OCI-LY1 (cell line): ENCODE measurements around the gene ADGRL2.

Experiments used
- EZH2 ChIP-seq: fragments of 200-600 bp; sonication (generic), shearing (Covaris generic); IDR thresholded peaks from 2 replicates; pipeline ENCODE4 v1.8.0; 2017; ENCODE audit warnings: borderline replicate concordance, mixed run types, mild to moderate bottlenecking, antibody characterized with exemption, low read length, moderate library complexity, mixed read lengths
- TF ChIP-seq, protein P1 (sequence below): fragments of 200-600 bp; sonication (generic), shearing (Covaris generic); IDR thresholded peaks from 2 replicates; pipeline ENCODE4 v1.5.1; 2017; ENCODE audit warnings: mild to moderate bottlenecking, antibody characterized with exemption, low read length, moderate library complexity, mixed read lengths

- TF ChIP-seq, protein P1, sequence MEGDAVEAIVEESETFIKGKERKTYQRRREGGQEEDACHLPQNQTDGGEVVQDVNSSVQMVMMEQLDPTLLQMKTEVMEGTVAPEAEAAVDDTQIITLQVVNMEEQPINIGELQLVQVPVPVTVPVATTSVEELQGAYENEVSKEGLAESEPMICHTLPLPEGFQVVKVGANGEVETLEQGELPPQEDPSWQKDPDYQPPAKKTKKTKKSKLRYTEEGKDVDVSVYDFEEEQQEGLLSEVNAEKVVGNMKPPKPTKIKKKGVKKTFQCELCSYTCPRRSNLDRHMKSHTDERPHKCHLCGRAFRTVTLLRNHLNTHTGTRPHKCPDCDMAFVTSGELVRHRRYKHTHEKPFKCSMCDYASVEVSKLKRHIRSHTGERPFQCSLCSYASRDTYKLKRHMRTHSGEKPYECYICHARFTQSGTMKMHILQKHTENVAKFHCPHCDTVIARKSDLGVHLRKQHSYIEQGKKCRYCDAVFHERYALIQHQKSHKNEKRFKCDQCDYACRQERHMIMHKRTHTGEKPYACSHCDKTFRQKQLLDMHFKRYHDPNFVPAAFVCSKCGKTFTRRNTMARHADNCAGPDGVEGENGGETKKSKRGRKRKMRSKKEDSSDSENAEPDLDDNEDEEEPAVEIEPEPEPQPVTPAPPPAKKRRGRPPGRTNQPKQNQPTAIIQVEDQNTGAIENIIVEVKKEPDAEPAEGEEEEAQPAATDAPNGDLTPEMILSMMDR, result no peak
- no peak for TF ChIP-seq EZH2
Measured at GRCh38 chr1:81936853-81937252, 136.1 kb downstream of the ADGRL2 start.
